KG1 (cell line): ENCODE data around the gene NUDT19.
A peak's percentile ranks its signal among the peaks of the same experiment; 100 is the strongest.
"Not testable (repeated sequence)": the region's sequence is repeated elsewhere in the genome, so short reads cannot be mapped to it uniquely, and the experiment has no call there.

Source experiments
- DNase-seq: peaks from one replicate; lab custom pipeline; 2025; lab: John Stamatoyannopoulos, UW

Gene NUDT19

DNA sequence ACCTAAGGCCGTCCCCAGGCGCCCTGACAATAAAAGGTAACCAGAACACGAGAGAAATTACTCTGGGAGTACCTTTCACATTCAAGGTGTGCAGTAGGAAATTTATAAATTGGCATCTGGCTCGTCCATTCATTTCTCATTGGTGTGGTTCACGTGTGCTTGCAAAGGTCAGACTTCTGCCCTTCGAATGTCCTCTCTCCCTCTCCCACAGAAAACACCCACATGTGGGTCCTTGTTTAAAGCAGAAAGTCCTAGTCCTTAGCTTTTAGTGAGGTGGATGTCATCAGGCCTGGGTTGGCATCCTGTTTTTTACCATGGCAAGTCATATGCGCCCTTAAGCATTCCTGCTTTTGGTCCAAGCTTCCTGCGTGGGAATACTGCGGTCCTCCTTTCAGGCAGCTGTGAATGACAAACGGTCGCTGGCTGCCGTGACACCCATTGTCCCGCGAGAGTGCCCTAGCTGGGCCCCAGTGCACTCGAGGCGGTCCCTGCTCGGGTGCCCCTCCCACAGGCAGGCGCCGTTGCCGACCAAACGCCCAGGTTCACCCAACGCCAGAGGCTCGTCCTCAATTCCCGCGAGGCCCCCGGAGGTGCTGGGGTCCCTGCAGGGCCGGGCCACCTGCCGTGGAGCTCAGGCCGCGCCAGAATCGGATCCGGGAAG is at the start of gene NUDT19:
Gene NUDT19, plus strand, starts transcription at position 531 of the 661 bp plus-strand sequence. CDS start 140 bp downstream, outside the sequence.
- DNase-seq, result peak; percentile 48

DNA sequence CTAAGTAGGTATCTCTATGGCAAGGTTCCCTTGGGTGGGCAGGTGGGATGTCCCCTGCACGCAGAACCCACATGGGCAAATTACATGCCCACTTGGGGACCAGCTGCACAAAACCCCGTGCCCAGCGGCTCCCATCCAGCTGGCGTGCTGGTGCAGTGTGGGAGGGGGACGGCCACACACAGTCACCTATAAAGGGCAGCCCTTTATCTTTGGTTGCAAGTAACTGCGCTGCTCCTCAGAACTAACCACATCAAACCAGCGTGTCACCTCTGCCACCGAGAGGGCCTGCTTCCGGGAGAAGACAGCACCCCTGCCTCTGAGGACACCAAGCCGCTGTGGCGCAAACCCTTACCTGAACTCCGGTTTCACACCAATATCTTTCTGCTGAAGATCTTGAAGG is 48.9 kb upstream of the NUDT19 start:
- DNase-seq, result no peak

DNA sequence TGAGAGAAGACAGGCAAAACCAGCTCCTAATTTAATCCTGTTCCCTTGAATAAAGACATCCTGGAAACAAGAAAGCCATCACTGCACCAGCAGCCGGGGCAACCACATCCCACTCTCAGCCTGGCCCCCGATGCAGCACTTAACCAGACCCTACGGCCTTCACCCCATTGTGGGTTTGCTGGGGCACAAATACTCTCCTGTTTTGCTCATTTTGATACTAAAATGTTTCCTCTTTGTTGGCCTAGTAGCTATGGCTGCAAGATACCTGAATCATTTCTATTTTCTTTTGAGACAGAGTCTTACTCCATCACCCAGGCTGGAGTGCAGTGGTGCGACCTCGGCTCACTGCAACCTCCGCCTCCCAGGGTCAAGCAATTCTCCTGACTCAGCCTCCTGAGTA is 45.1 kb upstream of the NUDT19 start:
- DNase-seq, result no peak

DNA sequence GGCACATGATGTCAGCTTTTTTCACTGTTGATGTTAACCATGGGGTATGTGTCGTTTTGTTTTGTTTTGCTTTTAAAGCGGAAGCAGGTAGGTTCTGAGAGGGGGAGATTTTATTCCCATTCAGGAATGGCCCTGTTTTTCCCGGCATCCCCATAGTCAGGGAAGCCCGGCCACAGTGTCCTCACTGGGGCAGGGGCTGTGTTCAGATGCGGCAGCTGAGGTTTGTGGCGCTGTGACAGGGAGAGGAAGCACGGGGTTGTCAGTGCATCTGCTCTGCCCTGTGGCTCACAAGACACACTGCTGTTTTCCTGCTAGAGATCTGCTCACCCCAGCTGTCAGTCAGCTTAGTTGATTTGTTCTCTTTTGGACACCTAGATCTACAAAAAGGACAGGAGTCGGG is 44.3 kb upstream of the NUDT19 start:
- DNase-seq, result no peak

DNA sequence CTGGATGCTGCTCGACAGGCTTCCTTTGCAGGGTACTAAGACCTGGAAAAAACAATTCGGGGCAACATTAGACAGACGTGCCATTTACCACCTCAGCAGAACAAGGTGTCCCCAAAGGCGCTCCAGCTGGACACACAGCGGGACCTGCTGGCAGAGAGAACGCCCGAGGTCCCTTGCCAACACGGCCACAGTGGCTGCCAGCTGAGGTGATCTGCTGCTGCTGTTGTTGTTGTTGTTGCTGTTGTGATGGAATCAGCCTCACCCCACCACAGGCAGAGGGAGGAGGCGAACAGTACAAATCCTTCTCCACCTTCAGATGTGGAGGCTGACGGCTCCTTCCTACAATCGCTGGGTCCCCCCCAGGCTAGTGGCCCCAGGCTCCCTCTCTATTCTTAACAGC is 41.9 kb upstream of the NUDT19 start:
- DNase-seq, result no peak

DNA sequence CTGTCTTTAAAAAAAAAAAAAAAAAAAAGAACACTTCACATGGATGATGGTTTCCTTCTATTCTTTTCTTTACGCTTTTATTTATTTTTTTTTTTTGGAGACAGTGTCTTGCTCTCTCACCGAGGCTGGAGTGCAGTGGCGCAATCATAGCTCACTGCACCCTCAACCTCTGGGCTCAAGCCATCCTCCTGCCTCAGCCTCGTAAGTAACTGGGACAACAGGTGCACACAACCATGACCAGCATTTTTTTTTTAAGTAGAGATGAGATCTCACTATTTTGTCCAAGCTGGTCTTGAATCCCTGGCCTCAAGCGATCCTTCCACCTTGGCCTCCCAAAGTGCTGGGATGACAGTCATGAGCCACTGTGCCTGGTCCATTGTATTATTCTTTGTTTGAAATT is 41.0 kb upstream of the NUDT19 start:
- no peak for DNase-seq

DNA sequence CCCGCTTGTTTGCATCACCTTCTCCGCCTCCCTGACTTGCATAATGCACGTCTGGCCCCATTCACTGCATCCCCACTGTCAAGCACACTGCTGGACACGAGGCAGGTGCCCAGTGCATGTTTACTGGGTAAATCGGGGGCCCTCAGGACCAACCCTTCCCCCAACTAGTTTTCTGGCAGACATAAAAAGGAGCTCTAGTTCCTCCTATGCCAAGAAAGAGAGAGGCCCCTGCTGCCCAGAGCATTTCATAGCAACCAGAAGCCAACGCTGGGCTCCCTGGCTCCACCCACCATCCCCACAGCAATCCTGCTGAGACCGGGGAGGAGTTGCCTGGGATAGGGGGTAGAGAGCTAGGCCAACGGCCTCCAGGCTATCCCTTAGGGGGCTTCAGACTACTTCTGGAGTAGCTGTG is 39.9 kb upstream of the NUDT19 start:
- no peak for DNase-seq

DNA sequence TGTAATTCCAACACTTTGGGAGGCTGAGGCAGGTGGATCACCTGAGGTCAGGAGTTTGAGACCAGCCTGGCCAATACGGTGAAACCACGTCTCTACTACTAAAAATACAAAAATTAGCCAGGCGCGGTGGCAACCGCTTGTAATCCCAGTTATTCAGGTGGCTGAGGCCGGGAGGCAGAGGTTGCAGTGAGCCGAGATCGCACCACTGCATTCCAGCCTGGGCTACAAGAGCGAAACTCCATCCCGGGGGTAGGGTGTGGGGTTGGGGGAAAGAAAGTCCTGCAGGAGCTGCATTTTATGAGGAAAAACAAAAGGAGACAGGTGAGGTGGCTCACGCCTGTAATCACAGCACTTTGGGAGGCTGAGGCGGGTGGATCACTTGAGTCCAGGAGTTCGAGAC is 39.3 kb upstream of the NUDT19 start:
- DNase-seq, result not testable (repeated sequence)

DNA sequence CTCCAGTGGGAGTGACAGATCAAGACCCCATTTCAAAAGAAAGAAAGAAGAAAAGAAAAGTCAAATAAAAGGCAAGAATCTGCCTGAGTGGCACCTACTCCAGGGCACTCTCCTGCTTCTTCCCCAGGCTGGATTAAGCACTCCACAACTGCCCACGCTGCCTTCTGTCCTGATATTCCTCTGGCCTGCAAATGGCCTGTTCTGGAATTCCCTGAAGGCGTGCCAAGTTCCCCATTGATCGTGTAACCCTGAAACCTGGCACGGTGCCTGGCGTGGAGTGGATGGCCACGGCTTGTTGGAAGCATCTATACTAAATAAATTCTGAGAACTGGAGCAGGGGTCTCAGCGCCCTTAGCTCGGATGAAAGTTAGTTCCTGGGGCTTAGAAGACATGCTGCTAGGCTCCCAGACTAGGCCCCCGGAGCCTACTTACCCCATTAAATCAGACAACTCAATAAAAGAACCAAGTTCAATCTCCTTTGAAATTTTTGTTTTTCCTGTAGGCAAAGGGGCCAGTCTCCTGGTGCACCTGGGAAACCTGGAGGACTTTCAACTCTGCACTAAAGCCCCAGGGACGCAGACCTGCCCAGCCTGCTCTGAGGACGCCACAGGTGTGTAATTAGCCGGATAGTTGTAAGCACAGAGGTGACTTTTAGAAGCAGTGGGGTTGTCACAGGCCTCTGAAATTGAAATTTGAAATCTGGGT is 38.6 kb upstream of the NUDT19 start:
- DNase-seq, result no peak

DNA sequence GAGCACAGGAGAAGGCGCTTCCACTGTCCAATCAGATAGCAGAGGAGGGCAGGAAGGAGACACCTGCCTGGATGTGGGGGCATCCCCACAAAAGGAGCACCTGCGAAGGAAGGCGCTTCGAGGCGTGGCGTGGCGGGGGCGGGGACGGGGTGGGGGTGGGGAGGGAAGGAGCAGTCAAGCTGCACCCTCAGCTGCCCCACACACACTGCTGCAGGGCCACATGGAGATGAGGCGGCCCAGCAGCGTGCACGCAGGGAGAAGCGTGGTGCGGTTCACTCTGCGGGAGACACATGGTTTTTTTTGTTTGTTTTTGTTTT is 38.1 kb upstream of the NUDT19 start:
- no peak for DNase-seq

DNA sequence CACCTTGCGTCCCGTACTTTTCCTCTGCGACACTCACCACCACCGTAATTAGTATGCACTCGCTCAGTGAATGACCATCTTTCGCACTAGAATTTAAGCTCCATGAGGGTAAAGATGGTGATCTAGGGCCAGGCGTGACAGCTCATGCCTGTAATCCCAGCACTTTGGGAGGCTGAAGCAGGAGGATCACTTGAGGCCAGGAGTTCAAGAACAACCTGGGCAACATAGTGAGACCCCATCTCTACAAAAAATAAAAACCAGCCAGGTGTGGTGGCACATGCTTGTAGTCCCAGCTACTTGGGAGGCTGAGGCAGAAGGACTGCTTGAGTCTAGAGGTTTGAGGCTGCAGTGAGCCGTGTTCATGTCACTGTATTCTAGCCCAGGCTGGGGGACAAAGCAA is 35.2 kb upstream of the NUDT19 start:
- not testable (repeated sequence) for DNase-seq

DNA sequence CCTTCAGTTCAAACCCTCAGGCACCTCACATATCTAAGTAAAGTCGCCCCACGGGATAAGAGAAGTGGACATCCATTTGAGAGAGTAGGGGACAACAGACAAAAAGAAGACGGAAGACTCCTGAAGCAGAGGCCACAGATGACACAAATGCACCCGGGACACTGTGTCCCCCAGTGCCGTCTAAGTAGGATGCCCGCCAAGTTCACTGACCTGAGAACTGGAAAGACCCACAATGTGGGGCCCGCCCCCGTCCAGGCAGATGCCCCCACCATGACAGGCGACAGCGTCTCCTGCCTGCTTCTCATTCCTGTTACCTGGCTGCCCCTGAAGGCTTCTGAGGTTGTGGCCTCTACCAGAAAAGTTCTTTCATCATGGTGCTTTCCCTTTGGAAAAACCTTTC is 33.5 kb upstream of the NUDT19 start:
- no peak for DNase-seq

DNA sequence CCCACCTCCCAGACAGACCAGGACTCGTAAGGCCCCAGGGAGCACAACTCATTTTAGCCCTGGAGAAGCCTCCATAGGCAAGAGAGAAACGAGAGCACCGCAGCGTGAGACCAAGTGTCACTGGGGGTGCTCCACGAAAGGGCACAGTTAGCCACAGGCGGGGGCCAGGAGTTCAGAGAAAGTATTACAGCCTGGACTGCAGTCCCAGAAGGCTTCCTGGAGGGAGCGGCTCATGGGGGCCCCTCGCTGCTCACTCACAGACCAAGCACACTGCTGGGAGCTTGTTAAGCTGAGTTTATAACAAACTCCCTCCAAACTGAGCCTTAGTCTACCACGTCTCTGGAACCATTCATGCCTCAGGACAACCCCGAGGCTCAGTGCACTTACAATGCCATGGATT is 33.1 kb upstream of the NUDT19 start:
- no peak for DNase-seq

DNA sequence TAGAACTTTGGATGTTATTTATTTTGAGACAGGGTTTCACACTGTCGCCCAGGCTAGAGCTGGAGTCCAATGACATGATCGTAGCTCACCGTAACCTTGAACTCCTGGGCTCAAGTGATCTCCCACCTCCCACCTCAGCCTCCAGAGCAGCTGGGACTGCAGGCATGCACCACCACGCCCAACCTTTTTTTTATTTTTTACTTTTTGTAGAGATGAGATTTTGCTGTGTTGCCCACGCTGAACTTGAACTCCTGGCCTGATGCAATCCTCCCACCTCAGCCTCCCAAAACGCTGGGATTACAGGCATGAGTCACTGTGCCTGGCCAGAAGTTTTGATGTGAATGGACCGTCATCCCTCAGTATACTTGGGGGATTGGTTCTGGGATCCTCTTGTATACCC is 30.3 kb upstream of the NUDT19 start:
- no peak for DNase-seq

DNA sequence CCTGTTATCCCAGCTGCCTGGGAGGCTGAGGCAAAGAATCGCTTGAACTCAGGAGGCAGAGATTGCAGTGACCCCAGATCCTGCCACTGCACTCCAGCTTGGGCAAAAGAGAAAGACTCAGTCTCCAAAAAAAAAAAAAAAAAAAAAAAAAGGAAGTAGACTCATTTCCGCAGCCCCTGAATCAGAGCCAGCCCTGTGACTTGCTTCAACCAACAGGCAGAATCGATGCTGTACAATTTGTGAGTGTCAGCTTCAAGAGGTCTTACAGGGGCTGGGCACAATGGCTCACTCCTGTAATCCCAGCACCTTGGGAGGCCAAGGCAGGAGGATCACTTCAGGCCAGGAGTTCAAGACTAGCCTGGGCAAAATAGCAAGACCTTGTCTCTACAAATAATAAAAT is 29.4 kb upstream of the NUDT19 start:
- DNase-seq, result peak; percentile 3

DNA sequence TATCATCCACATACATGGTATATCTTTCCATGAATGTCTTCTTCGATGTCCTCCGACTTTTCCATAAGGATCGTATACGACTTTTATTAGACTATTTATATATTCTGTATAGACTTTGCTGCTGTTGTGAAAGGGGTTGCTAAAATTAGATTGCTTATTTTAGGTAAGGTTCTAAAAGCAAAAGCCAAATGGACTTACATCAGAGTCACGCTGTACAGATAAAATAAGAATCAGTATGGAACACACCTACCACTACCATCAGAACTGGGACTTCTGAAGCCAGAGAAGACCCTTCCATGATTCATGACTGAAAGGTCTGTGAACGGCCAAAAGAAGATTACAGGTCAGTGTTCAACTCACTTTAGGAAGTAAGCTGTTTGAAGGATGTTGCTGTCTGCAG is 25.5 kb upstream of the NUDT19 start:
- no peak for DNase-seq

DNA sequence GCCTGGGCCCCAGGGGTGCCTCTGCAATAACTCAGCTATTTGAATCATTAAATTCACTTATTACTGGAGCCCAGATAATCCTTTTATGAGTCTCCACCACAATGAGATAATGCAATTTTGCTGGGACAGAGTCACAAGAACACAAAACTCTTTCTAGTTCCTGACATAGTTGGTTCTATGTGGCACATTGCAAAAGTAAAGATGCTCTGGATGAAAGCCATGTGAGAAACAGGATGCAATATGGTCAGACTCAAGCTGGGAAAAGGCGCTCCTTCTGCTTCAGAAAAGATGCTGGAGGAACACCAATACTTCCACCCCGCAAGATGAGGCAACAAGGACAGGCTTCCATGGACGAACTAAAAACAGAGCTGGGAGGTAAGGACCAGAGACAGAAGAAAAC is 22.3 kb upstream of the NUDT19 start:
- no peak for DNase-seq

DNA sequence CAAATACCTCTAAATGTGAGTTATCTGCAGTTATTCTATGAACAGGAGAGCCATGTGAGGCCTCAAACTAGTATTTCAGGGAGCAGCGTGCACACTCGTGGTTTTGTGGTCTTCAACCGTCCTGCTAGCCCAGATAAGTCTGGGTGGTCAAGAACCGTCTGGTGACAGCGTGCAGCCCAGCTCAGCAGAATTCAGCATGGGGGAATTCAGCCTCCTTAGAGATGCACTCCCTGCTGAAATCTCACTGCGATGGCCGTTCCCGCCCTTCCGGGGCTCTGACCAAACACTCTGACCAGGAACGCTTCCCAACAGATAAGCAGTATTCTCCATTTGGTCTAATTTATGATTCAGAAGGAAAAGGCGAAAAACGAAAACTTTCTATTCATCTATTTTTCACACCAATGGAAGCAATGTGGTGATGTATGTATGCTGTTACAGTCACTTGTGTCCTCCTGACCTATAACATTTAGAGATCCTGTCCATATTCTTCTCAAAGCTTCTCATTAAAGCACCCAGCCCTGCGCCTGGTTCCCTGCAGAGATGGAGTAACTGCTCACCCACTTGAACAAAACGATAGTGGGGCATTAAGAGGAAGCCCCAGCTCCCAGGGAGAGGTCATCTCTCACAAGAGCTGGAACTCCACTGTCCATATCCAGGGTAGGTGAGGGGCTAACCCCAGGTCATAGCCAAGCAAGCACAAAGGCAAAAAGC is 19.6 kb upstream of the NUDT19 start:
- no peak for DNase-seq

DNA sequence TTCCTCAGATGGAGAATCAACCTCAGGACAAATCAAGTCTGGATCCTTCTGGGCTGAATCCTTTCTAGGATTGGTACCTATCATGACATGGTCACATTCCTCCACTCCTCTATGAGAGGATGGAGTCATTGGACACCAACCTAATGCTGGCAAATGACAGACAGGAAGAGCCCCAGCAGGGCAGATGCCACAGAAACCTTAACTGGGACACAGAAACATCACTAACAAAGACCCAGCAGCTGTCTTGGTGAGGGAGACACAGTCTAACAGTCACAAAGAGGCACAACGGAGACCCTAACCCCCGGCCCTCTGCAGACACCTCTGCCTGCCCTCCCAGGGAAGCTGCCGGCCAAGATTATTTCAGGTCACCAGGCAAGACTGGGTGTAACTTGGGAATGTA is 18.8 kb upstream of the NUDT19 start:
- DNase-seq, result no peak

DNA sequence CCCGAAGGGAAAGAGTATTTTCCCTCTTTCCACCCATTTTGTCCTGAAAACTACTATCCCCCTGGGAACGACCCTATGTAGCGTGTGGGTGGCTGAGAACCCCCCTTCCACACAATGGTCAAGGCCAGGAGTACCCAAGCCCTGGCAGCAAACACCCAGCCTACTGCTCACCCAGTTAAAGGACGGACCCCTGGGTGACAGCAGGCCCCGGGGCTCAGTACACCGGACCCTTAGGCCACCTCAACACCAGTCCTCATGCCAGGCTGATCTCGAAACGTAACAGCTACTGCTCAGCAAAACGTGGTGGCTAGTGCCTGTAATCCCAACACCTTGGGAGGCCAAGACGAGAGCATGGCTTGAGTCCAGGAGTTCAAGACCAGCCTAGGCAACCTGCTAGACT is 18.0 kb upstream of the NUDT19 start:
- no peak for DNase-seq

DNA sequence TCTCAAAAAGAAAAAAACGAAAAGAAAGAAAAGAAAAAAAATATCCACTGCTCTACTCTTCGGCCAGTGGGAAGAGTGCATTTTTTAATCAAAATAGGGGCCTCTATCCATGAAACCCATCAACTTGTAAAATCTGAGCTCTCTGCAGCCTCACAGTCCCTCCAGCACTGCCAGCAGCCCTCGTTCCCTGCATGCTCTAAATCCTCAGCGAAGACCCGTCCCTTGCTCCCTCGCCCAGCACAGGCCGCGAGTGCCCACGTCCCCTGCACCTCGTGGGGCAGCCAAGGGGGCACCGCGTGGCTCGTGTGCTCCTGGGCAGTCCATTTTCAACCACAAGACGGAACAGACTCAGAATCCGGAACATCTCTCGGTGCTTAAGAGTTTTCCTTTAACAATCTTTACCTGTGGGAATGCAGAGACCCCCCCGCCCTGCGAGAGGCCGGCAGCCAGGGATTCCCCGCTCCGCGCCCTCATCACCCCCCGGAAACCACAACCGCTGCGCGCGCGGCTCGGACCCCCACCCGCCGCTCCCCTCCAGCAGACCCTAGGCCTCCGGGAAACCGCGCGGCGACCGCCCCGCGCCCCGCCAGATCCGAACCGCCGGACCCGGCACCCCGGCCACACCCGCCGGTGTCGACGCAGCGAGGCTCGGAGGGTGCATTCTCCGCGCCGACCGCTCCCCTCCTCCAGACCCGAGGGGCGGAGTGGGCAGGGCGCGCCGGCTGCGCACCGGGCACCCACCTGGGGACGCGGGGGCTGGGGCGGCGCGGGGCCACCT is 17.3 kb upstream of the NUDT19 start:
- no peak for DNase-seq

DNA sequence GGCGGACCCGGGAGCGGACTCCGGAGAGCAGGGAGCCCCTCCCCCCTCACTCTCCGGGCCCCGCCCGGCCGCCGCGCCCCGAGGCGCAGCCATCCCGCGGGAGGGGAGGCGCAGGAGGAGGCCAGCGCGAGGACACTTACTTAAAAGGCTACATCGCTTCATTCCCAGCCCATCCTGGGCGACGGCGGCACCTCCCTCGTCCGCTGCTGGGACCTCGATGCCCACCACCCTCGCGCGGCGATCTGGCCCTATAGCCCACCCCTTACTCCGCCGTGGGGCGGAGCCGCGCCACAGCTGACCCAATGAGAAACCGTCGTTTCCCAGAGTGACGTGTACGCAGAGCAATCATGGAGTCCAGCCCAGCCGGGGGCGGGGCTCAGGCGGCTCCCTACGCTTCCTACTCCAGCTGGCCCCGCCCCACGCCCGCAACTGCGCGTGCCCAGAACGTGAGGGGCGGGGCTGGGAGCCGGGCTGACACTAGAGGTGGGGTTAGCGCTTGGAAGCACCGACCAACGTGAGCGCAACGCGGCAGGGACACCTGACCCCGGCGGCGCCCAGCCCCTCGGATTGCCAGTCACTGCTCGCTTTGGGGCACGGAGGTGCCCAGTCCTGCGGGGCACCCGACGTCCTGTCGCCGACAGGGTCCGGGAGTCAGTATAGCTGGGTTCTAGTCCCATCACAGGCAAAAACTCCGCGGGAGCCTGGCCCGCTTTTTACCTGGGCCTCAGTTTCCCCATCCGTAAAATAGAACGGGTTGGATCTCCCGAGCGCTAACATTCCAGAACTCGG is 16.5 kb upstream of the NUDT19 start, which contains the start of gene ANKRD27:
Gene ANKRD27, minus strand, starts transcription at position 250 of the 789 bp plus-strand sequence. CDS start 16,165 bp downstream, outside the sequence.
- peak; percentile 96 for DNase-seq
